ENCODE data around the gene TFAP2B.

TFAP2B gene

DNA sequence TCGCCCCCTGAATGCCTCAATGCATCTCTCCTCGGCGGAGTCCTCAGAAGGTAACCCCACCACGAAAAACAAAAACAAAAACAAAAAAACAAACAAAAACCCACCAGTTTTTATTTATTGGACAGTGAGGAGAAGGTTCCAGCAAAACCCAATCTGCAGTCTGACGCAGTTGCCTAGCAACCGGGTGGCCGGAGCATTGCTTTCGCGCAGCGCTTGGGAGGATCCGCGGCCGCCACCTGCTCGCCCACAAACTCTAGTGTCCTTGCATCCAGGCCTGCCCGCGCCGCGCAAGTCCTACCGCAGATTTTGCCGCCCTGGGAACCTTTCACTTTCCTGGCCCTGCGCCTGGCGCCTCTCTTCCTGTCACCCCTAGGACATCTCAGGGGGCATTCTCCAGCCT, 17.6 kb downstream of the TFAP2B start:
- H3K9me3 Mint-ChIP-seq: no peaks in the 10 kb centered on the region
- H3K27me3 Mint-ChIP-seq: peaks cover 63% of the 10 kb centered on the region
- H3K27ac Mint-ChIP-seq: no peak overlapping the region
- ATAC-seq: no peak
- peaks cover 10% of the 10 kb centered on the region for H3K4me1 Mint-ChIP-seq
- H3K36me3 Mint-ChIP-seq: no peaks in the 10 kb centered on the region
- H3K4me3 Mint-ChIP-seq: no peak overlapping the region

DNA sequence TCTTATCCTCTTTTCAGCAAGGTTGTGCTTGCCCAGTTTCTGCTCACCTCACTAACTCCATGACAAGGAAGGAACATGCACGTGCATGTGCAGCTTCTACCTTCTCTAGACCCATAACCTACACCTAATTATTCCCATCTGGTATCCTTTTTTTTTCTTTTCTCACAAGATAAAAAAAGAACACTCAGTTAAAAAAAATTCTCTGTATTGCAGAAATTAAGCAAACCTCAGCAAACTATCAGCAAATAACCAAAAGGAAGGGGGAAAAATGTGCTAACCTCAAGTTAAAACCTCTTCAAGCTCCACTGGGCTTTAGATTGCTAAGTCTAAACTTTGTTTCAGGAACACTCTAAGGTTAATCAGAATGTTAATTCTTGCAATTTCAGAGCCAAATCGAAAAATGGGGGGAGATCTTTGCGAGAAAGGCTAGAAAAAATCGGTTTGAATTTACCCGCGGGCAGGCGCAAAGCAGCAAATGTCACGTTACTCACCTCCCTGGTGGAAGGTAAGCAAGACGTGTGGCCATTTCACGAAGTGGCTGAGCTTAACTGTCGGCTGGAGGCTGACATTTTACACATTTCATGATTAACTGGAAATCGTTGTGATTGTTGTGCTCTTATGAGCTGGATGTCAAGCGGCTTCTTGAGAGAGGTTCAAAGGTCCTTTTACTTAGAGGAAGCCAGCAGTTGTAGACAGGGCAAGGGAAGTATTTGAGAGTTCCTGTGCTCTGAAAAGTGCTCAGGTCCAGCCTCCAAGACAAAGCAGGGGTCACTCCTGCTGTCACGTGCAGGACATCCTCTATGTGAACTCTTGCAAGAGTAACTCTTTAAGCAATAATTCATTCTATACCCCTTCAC, 19.1 kb downstream of the TFAP2B start:
- H3K27me3 Mint-ChIP-seq: peaks cover 74% of the 10 kb centered on the region

GRCh38 chr6:50840112-50840810, 21.6 kb downstream of the TFAP2B start:
- ATAC-seq: no peak
- H3K4me1 Mint-ChIP-seq: peaks cover 10% of the 10 kb centered on the region
- H3K36me3 Mint-ChIP-seq: no peaks in the 10 kb centered on the region
- no peak overlapping the region for H3K4me3 Mint-ChIP-seq
- peaks cover 82% of the 10 kb centered on the region for H3K27me3 Mint-ChIP-seq
- no peak overlapping the region for H3K27ac Mint-ChIP-seq
- H3K9me3 Mint-ChIP-seq: peaks cover 2% of the 10 kb centered on the region

More for the DNA sequence above, 19.1 kb downstream of the TFAP2B start:
- Mint-ChIP-seq H3K27ac (no peak overlapping the region), H3K9me3 (no peaks in the 10 kb centered on the region), H3K4me1 (peaks cover 10% of the 10 kb centered on the region), H3K4me3 (no peak overlapping the region), H3K36me3 (no peaks in the 10 kb centered on the region)
- no peak for ATAC-seq

DNA sequence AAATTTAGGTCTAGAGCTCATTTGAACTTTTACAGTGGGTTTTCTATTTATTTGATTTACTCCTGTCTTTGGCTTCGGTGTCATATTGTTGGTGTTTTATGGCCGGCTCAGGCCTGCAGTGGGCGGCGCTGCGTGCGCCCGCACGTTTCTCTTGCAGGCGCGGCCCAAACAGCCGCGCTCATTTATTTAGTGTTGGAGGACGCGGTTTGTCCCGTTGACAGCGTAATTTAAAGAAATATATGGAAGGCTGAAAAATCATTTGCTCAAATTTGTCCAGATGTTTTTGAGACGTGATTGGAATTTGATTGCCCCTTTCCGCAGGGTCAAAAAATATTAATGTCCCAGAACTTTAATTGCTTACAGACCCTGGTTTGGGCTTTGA, 22.1 kb downstream of the TFAP2B start:
- Mint-ChIP-seq H3K27me3 (peaks cover 82% of the 10 kb centered on the region), H3K4me1 (peaks cover 10% of the 10 kb centered on the region), H3K4me3 (no peak overlapping the region), H3K9me3 (peaks cover 2% of the 10 kb centered on the region), H3K27ac (no peak overlapping the region), H3K36me3 (no peaks in the 10 kb centered on the region)
- ATAC-seq: no peak

DNA sequence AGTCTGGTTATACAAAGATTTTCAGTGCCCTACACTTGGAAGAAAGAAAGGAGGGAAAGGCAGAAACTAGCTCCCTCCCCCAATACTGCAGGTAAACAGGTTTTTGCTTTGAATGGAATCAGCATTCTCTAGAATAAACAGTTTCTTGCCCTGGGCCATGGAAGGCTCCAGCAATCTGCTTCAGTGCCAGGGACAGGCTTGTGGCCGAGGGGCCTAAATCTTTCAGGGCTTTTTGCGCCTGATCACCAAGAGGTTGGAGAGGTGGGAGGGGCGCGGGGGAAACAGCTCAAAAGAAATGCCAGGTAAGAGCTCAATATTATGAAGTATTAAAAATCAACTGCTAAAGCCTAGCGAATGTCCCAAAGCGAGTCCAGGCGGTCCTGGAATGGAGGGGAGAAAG, 23.8 kb downstream of the TFAP2B start:
- no peak for ATAC-seq
- peaks cover 2% of the 10 kb centered on the region for H3K9me3 Mint-ChIP-seq
- H3K4me3 Mint-ChIP-seq: no peak overlapping the region
- no peak overlapping the region for H3K27ac Mint-ChIP-seq
- no peaks in the 10 kb centered on the region for H3K36me3 Mint-ChIP-seq
- H3K27me3 Mint-ChIP-seq: peaks cover 80% of the 10 kb centered on the region
- H3K4me1 Mint-ChIP-seq: no peaks in the 10 kb centered on the region

DNA sequence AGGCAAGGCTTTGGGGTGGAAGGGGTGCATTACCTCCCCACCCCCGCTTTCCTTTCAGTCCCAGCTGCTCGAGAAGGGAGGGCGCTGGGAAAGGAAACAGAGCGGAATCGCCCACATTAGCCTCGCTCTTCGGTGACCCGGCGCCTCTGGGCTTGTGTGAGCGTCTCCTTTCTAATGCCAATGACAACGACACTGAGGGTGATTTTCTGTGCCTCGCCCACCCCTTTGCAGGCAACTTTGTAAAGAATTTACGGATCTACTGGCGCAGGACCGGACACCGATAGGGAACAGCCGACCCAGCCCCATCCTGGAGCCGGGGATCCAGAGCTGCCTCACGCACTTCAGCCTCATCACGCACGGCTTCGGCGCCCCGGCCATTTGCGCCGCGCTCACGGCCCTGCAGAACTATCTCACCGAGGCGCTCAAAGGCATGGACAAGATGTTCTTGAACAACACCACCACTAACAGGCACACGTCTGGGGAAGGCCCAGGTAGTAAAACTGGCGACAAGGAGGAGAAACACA, 24.3 kb downstream of the TFAP2B start:
- no peak for ATAC-seq
- no peaks in the 10 kb centered on the region for H3K4me1 Mint-ChIP-seq
- peaks cover 80% of the 10 kb centered on the region for H3K27me3 Mint-ChIP-seq
- peaks cover 2% of the 10 kb centered on the region for H3K9me3 Mint-ChIP-seq
- H3K27ac Mint-ChIP-seq: no peak overlapping the region
- H3K4me3 Mint-ChIP-seq: no peak overlapping the region
- no peaks in the 10 kb centered on the region for H3K36me3 Mint-ChIP-seq

GRCh38 chr6:50843842-50844241, 25.2 kb downstream of the TFAP2B start:
- Mint-ChIP-seq H3K9me3 (peaks cover 2% of the 10 kb centered on the region), H3K4me3 (no peak overlapping the region), H3K4me1 (no peaks in the 10 kb centered on the region), H3K36me3 (no peaks in the 10 kb centered on the region), H3K27ac (no peak overlapping the region), H3K27me3 (peaks cover 80% of the 10 kb centered on the region)
- no peak for ATAC-seq

GRCh38 chr6:50845499-50846143, 26.9 kb downstream of the TFAP2B start:
- H3K4me1 Mint-ChIP-seq: no peaks in the 10 kb centered on the region
- peaks cover 90% of the 10 kb centered on the region for H3K27me3 Mint-ChIP-seq
- H3K36me3 Mint-ChIP-seq: no peaks in the 10 kb centered on the region

DNA sequence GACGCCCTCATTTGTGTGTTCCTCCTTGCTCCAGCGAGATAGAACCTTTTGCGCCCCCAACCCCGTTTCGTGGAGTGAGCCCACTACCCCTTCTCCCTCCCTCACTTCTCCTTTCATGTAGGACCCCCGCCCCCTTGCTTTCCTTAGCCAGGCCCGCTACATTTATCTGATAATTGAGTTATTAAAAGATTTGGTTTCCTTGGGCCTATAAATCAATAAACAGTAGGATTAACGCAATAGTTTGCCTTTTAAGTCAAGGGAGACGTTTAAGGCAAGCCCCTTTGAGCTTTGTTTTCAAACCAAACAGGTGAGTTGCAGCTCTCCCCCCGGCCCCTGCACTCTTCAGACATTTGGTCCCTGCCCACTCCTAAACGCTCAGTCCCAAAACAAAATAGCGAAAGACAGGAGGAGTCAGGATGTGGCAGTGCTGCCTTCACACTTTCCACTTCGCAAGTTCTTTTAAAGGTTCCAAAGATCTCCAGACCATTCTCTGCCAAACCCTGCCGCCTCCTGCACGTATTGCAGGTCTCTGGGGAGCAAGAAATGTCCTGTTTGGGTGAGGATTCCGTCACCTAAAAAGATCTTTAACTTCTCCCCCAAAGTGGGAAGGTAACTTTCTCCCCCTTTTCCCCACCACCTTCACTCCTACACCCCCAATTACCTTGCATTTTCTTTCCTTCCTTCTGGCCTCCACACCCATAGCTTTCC, 27.6 kb downstream of the TFAP2B start:
- Mint-ChIP-seq H3K4me1 (no peaks in the 10 kb centered on the region), H3K27ac (no peak overlapping the region), H3K4me3 (no peak overlapping the region), H3K36me3 (no peaks in the 10 kb centered on the region), H3K27me3 (peaks cover 88% of the 10 kb centered on the region), H3K9me3 (peaks cover 2% of the 10 kb centered on the region)
- no peak for ATAC-seq

More at GRCh38 chr6:50845499-50846143, 26.9 kb downstream of the TFAP2B start:
- Mint-ChIP-seq H3K9me3 (peaks cover 2% of the 10 kb centered on the region), H3K27ac (no peak overlapping the region), H3K4me3 (no peak overlapping the region)
- ATAC-seq: no peak

DNA sequence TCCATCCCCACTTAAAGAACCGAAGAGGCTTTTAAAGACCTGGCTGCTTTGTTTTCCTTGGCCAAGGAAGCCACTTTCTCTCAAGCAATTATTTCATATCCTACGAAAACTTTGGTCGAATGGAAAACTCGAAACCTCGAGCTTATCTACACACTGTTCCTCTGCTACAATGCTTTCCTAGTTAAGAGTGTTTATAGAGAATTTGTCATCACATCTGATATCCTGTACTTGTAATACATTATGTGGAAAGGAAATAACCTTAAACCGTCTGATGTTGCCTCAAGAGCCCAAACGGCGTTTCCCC, 28.1 kb downstream of the TFAP2B start:
- no peak overlapping the region for H3K4me3 Mint-ChIP-seq
- ATAC-seq: no peak
- H3K4me1 Mint-ChIP-seq: no peaks in the 10 kb centered on the region
- H3K36me3 Mint-ChIP-seq: no peaks in the 10 kb centered on the region
- peaks cover 2% of the 10 kb centered on the region for H3K9me3 Mint-ChIP-seq
- H3K27me3 Mint-ChIP-seq: peaks cover 83% of the 10 kb centered on the region
- no peak overlapping the region for H3K27ac Mint-ChIP-seq

DNA sequence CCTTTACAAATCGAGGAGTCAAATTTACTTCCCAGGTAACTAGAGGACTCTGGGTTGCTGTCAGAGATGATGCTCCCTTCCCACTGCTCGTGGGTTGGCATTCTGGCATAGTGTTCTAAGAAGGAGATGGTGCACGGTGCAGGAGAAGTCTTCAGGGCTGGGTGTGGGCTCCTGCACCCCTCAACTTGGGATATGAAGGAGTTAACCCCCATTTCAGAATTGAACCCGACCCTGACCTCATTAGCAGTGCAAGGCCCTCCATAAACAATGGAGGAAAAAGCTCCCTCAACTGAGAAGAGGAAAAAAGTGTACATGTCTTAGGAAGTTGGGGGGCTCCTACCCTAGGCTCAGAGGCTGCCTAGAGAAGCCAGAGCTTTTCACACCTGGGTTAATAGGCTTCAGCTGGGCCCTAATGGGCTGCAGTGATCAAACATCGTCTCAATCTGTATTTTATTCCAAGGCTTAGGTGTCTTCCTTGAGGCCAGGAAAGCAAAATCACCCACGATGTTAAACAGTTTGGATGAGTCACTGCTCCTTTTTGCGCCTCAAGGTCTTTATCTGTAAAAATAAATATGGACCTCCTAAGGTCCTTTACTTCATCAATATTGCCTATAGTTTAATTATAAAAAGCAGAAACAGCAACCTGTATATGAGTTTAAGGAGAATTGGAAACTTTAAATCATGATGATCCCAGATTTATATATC, 29.4 kb downstream of the TFAP2B start:
- Mint-ChIP-seq H3K36me3 (no peaks in the 10 kb centered on the region), H3K27ac (no peak overlapping the region), H3K4me1 (no peaks in the 10 kb centered on the region), H3K4me3 (no peak overlapping the region), H3K9me3 (peaks cover 2% of the 10 kb centered on the region), H3K27me3 (peaks cover 79% of the 10 kb centered on the region)
- ATAC-seq: no peak

GRCh38 chr6:50848989-50849795, 30.5 kb downstream of the TFAP2B start:
- Mint-ChIP-seq H3K27ac (no peak overlapping the region), H3K4me3 (no peak overlapping the region), H3K27me3 (peaks cover 84% of the 10 kb centered on the region), H3K36me3 (no peaks in the 10 kb centered on the region), H3K4me1 (no peaks in the 10 kb centered on the region), H3K9me3 (no peaks in the 10 kb centered on the region)
- no peak for ATAC-seq

DNA sequence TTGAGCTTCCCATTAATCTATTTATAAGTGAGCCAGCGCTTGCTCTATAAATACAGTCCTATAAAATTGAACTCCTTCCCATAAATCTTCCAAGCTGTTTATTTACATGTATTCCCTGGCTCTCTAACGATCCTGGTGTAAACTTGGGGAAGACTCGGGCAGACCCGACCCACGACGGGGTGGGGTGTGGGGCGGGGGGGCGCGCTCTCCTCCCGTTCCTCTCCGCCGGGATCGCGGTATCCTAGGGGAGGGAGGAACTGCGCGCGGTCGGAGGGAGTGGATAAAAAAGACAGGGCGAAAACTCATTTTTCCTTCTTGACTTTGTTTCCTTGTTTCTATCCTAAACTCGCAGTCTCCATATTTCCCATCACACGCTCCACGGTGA, 31.1 kb downstream of the TFAP2B start:
- H3K27me3 Mint-ChIP-seq: peaks cover 78% of the 10 kb centered on the region
- H3K4me3 Mint-ChIP-seq: no peak overlapping the region
- H3K27ac Mint-ChIP-seq: no peak overlapping the region
- ATAC-seq: no peak
- H3K36me3 Mint-ChIP-seq: no peaks in the 10 kb centered on the region
- no peaks in the 10 kb centered on the region for H3K4me1 Mint-ChIP-seq
- no peaks in the 10 kb centered on the region for H3K9me3 Mint-ChIP-seq

Measured in stimulated activated memory B cell treated with anti-CD40 and anti-IgM and Interleukin-4, amounts not matched to agents 10 μg/mL and 1 μg/mL and 100 μg/mL, for 72 hours (primary cell).